BJ (cell line): ENCODE data around the gene MIB2. TPM values are rescaled to one million over a fixed set of nuclear protein-coding genes. Genes with fewer than 3 reads are reported as not detected.

Source experiments
- CTCF ChIA-PET: fragments of 350-600 bp; formaldehyde crosslinking; extraction: SDS; loops from one replicate; lab custom pipeline; 2021; ENCODE audit warnings: antibody characterized with exemption, inconsistent platforms; lab: Yijun Ruan, JAX
- POLR2A ChIA-PET: fragments of 300-600 bp; sonication (Branson Sonifier 250); formaldehyde crosslinking; extraction: SDS; loops from one replicate; lab custom pipeline; 2021; ENCODE audit warnings: antibody characterized with exemption; lab: Charles Lee
- DNase-seq: peaks from one replicate; pipeline ENCODE4 v3.0.0-alpha.2; 2011; ENCODE audit warnings: low read depth
- H3K27me3 ChIP-seq: 2 replicates; pipeline ENCODE4 v1.6.0; 2011; ENCODE audit warnings: low read length; ENCODE audit not compliant: control insufficient read depth, insufficient read depth
- H3K36me3 ChIP-seq: 2 replicates; pipeline ENCODE4 v1.5.1; 2011; ENCODE audit warnings: low read length; ENCODE audit not compliant: control insufficient read depth, insufficient read depth
- H3K4me3 ChIP-seq: 2 replicates; pipeline ENCODE4 v1.5.1; 2011; ENCODE audit warnings: low read depth, mild to moderate bottlenecking, control low read depth, low read length
- polyA plus RNA-seq: library from polyadenylated mRNA; depleted of rRNA; stranded (reverse); fragments of >200 nt; gene quantifications from 2 replicates; pipeline ENCODE4 v1.2.3, GENCODE V29; 2011
- TF ChIP-seq, protein P1 (sequence below): IDR thresholded peaks from 2 replicates; pipeline ENCODE4 v1.5.1; 2011; ENCODE audit warnings: low read depth, mild to moderate bottlenecking, control low read depth, inconsistent platforms, low read length, moderate library complexity; ENCODE audit not compliant: insufficient read depth

Gene MIB2
- polyA plus RNA-seq, 1 experiment, result 23.1 TPM

GRCh38 chr1:1604374-1605033 lies 10.8 kb upstream of the MIB2 start:
- DNase-seq, result no peak
- ChIA-PET CTCF (interaction anchor here (3.4 kb wide), 1 partner anchor 10 kb away, joined by 13 read pairs; the partner anchor contains the start of gene MIB2), POLR2A (no interaction called here)
- Histone ChIP-seq H3K36me3 (no peaks in the 10 kb centered on the region), H3K27me3 (no peaks in the 10 kb centered on the region), H3K4me3 (no peak overlapping the region)
- TF ChIP-seq, protein P1, sequence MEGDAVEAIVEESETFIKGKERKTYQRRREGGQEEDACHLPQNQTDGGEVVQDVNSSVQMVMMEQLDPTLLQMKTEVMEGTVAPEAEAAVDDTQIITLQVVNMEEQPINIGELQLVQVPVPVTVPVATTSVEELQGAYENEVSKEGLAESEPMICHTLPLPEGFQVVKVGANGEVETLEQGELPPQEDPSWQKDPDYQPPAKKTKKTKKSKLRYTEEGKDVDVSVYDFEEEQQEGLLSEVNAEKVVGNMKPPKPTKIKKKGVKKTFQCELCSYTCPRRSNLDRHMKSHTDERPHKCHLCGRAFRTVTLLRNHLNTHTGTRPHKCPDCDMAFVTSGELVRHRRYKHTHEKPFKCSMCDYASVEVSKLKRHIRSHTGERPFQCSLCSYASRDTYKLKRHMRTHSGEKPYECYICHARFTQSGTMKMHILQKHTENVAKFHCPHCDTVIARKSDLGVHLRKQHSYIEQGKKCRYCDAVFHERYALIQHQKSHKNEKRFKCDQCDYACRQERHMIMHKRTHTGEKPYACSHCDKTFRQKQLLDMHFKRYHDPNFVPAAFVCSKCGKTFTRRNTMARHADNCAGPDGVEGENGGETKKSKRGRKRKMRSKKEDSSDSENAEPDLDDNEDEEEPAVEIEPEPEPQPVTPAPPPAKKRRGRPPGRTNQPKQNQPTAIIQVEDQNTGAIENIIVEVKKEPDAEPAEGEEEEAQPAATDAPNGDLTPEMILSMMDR, result no peak

DNA sequence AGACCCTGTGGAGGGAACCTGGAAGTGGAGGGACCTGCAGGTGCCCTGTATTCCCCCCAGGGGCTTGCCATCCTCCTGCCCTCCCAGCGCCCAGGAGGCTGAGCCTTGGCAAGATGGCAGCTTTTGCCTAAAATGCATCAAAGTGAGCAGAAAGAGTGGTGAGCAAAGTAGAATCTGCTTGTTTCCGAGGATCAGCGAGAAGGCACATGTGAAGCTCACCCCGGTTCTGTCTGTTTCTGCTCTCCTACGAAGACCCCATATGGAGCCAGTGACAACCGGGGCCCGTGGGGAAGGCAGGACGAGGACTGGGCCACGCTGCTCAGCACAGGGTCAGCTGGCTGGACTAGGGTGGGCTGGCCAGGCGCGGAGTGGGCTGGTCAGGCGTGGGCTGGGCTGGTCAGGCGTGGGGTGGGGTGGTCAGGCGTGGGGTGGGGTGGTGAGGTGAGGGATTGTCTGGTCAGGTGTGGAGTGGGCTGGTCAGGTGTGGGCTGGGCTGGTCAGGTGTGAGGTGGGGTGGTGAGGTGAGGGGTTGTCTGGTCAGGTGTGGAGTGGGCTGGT lies 10.2 kb upstream of the MIB2 start:
- DNase-seq, result no peak
- no peak overlapping the region for H3K4me3 ChIP-seq

GRCh38 chr1:1605724-1606123 lies 9.6 kb upstream of the MIB2 start:
- no peak for DNase-seq
- no peaks in the 10 kb centered on the region for H3K27me3 ChIP-seq
- H3K36me3 ChIP-seq, result no peaks in the 10 kb centered on the region
- POLR2A ChIA-PET, result no interaction called here
- TF ChIP-seq, protein P1, result no peak
- no peak overlapping the region for H3K4me3 ChIP-seq
- CTCF ChIA-PET, result no interaction called here

More for the DNA sequence above, 10.2 kb upstream of the MIB2 start:
- no peaks in the 10 kb centered on the region for H3K36me3 ChIP-seq
- ChIA-PET CTCF (no interaction called here), POLR2A (no interaction called here)
- TF ChIP-seq, protein P1, result no peak
- H3K27me3 ChIP-seq, result no peaks in the 10 kb centered on the region

- ChIA-PET POLR2A (interaction anchor here (0.7 kb wide), 1 partner anchor 374 kb away, joined by 7 read pairs; the partner anchor contains the start of gene B3GALT6), CTCF (no interaction called here)
- TF ChIP-seq, protein P1, result no peak
- no peak overlapping the region for H3K4me3 ChIP-seq
- H3K27me3 ChIP-seq, result no peaks in the 10 kb centered on the region
- H3K36me3 ChIP-seq, result no peaks in the 10 kb centered on the region
- no peak for DNase-seq
These were observed 9.1 kb upstream of the MIB2 start for GRCh38 chr1:1606232-1606631.

GRCh38 chr1:1609822-1610485 lies 5.3 kb upstream of the MIB2 start:
- DNase-seq, result no peak
- TF ChIP-seq, protein P1, result no peak
- H3K27me3 ChIP-seq, result no peaks in the 10 kb centered on the region
- H3K36me3 ChIP-seq, result no peaks in the 10 kb centered on the region; the same call in 1 of the 2 replicates
- POLR2A ChIA-PET, result no interaction called here
- CTCF ChIA-PET, result no interaction called here
- no peak overlapping the region for H3K4me3 ChIP-seq
